Astrocyte of the cerebellum (primary cell): Measurements from ENCODE around the gene EGR1.

Experiments
- DNase-seq: peaks from one replicate; pipeline ENCODE4 v3.0.0-alpha.2; 2011; ENCODE audit warnings: low read depth
- H3K4me3 ChIP-seq: 2 replicates; pipeline ENCODE4 v1.5.1; 2011; ENCODE audit warnings: mild to moderate bottlenecking, low read depth, low read length, moderate library complexity
- CTCF ChIP-seq: IDR thresholded peaks from 2 replicates; pipeline ENCODE4 v1.5.1; 2012; ENCODE audit warnings: low read length, low read depth, moderate library complexity, mild to moderate bottlenecking; ENCODE audit errors: missing control alignments
- in situ Hi-C: cut with HindIII; loops from 2 replicates; pipeline ENCODE4 v1.10.0; 2017; ENCODE audit warnings: low sequenced_read_pairs

EGR1 gene

GRCh38 chr5:138439477-138440158 is 25.7 kb upstream of the EGR1 start:
- TF ChIP-seq CTCF = no peak
- DNase-seq = no peak
- in situ Hi-C loops = no loop called here
- H3K4me3 ChIP-seq = peak overlapping the region; percentile 57

- no peak for TF ChIP-seq CTCF
- no peak for DNase-seq
- H3K4me3 ChIP-seq = peak overlapping the region; percentile 57
- in situ Hi-C loops = no loop called here
These were observed 24.9 kb upstream of the EGR1 start for GRCh38 chr5:138440159-138441073.

- no peak for DNase-seq
- no peak for TF ChIP-seq CTCF
- no peak overlapping the region for H3K4me3 ChIP-seq
- in situ Hi-C loops = no loop called here
These were observed 24.1 kb upstream of the EGR1 start for GRCh38 chr5:138441221-138441620.

- DNase-seq = no peak
- in situ Hi-C loops = no loop called here
- no peak for TF ChIP-seq CTCF
These were observed 21.1 kb upstream of the EGR1 start for GRCh38 chr5:138444078-138444773.

GRCh38 chr5:138444774-138445546 is 20.3 kb upstream of the EGR1 start:
- no peak for DNase-seq
- no peak overlapping the region for H3K4me3 ChIP-seq
- in situ Hi-C loops = no loop called here
- TF ChIP-seq CTCF = no peak

More at GRCh38 chr5:138444078-138444773, 21.1 kb upstream of the EGR1 start:
- H3K4me3 ChIP-seq = no peak overlapping the region
